Measurements from ENCODE around the gene GPR108. TPM values are rescaled to one million over a fixed set of nuclear protein-coding genes. Genes with fewer than 3 reads are reported as not detected.
A peak's percentile ranks its signal among the peaks of the same experiment; 100 is the strongest.

GPR108 gene
- total and polyA plus RNA-seq, 2 of the 13 experiments (the other 11 are each of a cell fraction or from before 2014, with no cell fraction given): 36.4 to 63.0 TPM

DNA sequence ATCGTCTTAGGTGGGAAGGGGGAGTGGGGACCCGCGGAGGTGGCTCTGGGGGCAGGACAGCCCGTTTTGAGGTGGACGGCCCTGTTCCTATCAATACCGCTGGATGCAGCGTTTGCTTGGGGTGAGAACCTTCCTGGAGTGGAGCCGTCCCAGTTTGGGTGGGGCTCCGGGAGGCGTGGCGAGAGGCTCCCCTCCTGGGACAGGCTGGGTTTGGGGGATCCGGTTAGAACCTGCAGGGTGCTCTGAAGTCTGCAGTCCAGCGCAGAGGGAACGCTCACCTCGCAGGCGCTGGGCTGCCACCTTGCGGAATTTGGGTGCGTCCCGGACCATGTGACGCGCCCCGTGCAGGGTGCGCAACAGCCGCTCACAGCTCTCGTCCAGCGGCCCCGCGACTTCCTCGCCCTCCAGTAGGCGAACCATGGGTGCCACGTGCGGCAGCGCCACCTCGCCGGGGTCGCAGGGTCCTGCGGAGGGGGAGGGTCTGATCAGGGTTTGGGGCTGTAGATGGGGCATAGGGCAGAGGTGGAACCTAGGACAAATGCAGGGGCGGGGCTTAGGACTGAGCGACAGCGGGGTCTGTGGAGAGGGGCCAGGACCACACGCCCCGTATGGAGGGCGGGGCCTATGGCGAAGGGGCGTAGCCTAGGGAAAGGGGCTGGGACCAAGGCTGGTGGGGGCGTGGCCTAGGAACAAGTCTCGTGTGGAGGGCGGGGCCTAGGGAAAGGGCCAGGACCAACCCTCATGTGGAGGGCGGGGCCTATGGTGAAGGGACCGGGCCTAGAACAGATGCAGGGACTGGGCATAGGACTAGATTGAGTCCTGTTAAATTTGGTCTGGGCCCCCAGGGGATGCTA lies 16.0 kb upstream of the GPR108 start (continued):
- TF ChIP-seq, protein P1, sequence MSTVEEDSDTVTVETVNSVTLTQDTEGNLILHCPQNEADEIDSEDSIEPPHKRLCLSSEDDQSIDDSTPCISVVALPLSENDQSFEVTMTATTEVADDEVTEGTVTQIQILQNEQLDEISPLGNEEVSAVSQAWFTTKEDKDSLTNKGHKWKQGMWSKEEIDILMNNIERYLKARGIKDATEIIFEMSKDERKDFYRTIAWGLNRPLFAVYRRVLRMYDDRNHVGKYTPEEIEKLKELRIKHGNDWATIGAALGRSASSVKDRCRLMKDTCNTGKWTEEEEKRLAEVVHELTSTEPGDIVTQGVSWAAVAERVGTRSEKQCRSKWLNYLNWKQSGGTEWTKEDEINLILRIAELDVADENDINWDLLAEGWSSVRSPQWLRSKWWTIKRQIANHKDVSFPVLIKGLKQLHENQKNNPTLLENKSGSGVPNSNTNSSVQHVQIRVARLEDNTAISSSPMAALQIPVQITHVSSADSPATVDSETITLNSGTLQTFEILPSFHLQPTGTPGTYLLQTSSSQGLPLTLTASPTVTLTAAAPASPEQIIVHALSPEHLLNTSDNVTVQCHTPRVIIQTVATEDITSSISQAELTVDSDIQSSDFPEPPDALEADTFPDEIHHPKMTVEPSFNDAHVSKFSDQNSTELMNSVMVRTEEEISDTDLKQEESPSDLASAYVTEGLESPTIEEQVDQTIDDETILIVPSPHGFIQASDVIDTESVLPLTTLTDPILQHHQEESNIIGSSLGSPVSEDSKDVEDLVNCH (CRISPR knock-in tag; IDR thresholded peaks at IDR 0.05): 0 out of 2 replicates have a peak, but pooled peaks have one; percentile 74
- peak; percentile 85; the same call in 1 of the 2 replicates for TF ChIP-seq YEATS2 (CRISPR knock-in tag; IDR thresholded peaks at IDR 0.05; ENCODE audit: borderline replicate concordance)
- peak; percentile 11; the same call in 1 of the 2 replicates for TF ChIP-seq MAZ (IDR thresholded peaks at IDR 0.05; ENCODE audit: borderline replicate concordance, low read depth, low read length)
- TF ChIP-seq MAZ (CRISPR knock-in tag; IDR thresholded peaks at IDR 0.05; ENCODE audit: low read depth): peak; percentile 87
- TF ChIP-seq, protein P2, sequence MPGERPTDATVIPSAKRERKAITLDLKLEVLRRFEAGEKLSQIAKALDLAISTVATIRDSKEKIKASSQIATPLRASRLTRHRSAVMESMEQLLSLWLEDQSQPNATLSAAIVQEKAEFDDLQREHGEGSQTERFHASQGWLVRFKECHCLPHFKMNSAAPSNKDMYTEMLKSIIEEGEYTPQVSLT (CRISPR knock-in tag; IDR thresholded peaks at IDR 0.05; ENCODE audit: borderline replicate concordance, low read depth): no peak
- peak; percentile 98 for TF ChIP-seq ARNTL (CRISPR knock-in tag; IDR thresholded peaks at IDR 0.05)
- peak; percentile 72 for TF ChIP-seq MIER2 (CRISPR knock-in tag; IDR thresholded peaks at IDR 0.05)
- no peak for TF ChIP-seq ZNF672 (CRISPR knock-in tag; IDR thresholded peaks at IDR 0.05)
- TF ChIP-seq ZBTB7B (CRISPR knock-in tag; IDR thresholded peaks at IDR 0.05): peak; percentile 89
- TF ChIP-seq RBFOX2 (IDR thresholded peaks at IDR 0.05; ENCODE audit: low read depth, low read length): peak; percentile 90
- TF ChIP-seq, protein P3, sequence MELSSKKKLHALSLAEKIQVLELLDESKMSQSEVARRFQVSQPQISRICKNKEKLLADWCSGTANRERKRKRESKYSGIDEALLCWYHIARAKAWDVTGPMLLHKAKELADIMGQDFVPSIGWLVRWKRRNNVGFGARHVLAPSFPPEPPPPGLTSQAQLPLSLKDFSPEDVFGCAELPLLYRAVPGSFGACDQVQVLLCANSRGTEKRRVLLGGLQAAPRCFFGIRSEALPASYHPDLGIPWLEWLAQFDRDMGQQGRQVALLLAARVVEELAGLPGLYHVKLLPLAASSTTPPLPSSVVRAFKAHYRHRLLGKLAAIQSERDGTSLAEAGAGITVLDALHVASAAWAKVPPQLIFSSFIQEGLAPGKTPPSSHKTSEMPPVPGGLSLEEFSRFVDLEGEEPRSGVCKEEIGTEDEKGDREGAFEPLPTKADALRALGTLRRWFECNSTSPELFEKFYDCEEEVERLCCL (CRISPR knock-in tag; IDR thresholded peaks at IDR 0.05; ENCODE audit: borderline replicate concordance): no peak
- TF ChIP-seq, protein P4, sequence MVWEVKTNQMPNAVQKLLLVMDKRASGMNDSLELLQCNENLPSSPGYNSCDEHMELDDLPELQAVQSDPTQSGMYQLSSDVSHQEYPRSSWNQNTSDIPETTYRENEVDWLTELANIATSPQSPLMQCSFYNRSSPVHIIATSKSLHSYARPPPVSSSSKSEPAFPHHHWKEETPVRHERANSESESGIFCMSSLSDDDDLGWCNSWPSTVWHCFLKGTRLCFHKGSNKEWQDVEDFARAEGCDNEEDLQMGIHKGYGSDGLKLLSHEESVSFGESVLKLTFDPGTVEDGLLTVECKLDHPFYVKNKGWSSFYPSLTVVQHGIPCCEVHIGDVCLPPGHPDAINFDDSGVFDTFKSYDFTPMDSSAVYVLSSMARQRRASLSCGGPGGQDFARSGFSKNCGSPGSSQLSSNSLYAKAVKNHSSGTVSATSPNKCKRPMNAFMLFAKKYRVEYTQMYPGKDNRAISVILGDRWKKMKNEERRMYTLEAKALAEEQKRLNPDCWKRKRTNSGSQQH (CRISPR knock-in tag; IDR thresholded peaks at IDR 0.05; ENCODE audit: low read depth): 0 out of 2 replicates have a peak, but pooled peaks have one; percentile 38
- TF ChIP-seq, protein P5, sequence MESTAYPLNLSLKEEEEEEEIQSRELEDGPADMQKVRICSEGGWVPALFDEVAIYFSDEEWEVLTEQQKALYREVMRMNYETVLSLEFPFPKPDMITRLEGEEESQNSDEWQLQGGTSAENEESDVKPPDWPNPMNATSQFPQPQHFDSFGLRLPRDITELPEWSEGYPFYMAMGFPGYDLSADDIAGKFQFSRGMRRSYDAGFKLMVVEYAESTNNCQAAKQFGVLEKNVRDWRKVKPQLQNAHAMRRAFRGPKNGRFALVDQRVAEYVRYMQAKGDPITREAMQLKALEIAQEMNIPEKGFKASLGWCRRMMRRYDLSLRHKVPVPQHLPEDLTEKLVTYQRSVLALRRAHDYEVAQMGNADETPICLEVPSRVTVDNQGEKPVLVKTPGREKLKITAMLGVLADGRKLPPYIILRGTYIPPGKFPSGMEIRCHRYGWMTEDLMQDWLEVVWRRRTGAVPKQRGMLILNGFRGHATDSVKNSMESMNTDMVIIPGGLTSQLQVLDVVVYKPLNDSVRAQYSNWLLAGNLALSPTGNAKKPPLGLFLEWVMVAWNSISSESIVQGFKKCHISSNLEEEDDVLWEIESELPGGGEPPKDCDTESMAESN (CRISPR knock-in tag; conservative IDR thresholded peaks at IDR 0.05): peak; percentile 89; the same call in 1 of the 2 replicates
- TF ChIP-seq, protein P6, sequence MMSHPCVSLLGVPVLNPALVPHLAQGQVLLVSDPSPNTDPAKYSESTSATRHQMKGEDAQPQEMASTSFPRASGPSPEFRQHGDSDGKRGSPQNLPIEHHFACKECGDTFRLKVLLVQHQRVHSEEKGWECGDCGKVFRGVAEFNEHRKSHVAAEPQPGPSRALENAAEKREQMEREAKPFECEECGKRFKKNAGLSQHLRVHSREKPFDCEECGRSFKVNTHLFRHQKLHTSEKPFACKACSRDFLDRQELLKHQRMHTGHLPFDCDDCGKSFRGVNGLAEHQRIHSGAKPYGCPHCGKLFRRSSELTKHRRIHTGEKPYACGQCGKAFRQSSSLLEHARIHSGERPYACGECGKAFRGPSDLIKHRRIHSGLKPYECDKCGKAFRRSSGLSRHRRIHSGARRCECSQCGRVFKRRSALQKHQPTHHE (CRISPR knock-in tag; IDR thresholded peaks at IDR 0.05; ENCODE audit: borderline replicate concordance): no peak
- TF ChIP-seq AKAP8 (CRISPR knock-in tag; IDR thresholded peaks at IDR 0.05): no peak
- TF ChIP-seq AGO1 (IDR thresholded peaks at IDR 0.05; ENCODE audit: low read depth, low read length, poor library complexity, severe bottlenecking): peak; percentile 48
- TF ChIP-seq ZNF678 (CRISPR knock-in tag; IDR thresholded peaks at IDR 0.05): no peak
- peak; percentile 85 for TF ChIP-seq HOXA3 (CRISPR knock-in tag; IDR thresholded peaks at IDR 0.05)
- no peak for TF ChIP-seq PHF5A (CRISPR knock-in tag; IDR thresholded peaks at IDR 0.05; ENCODE audit: low read depth, unreplicated experiment)
- TF ChIP-seq ONECUT2 (CRISPR knock-in tag; IDR thresholded peaks at IDR 0.05): no peak; the same call in 1 of the 2 replicates
